Stimulated activated CD8-positive, alpha-beta memory T cell treated with anti-CD3 and anti-CD28 coated beads, Interleukin-15, amount 100 ng/mL, for 48 hours (primary cell): Measurements from ENCODE around the gene STBD1.
"Not testable (repeated sequence)": the region's sequence is repeated elsewhere in the genome, so short reads cannot be mapped to it uniquely, and the experiment has no call there.

Source experiments
- DNase-seq, 2 donors: peaks; one replicate each; pipeline ENCODE4 v3.0.0-alpha.2; 2020; ENCODE audit warnings: low read depth in 2 of 2

STBD1 gene

DNA sequence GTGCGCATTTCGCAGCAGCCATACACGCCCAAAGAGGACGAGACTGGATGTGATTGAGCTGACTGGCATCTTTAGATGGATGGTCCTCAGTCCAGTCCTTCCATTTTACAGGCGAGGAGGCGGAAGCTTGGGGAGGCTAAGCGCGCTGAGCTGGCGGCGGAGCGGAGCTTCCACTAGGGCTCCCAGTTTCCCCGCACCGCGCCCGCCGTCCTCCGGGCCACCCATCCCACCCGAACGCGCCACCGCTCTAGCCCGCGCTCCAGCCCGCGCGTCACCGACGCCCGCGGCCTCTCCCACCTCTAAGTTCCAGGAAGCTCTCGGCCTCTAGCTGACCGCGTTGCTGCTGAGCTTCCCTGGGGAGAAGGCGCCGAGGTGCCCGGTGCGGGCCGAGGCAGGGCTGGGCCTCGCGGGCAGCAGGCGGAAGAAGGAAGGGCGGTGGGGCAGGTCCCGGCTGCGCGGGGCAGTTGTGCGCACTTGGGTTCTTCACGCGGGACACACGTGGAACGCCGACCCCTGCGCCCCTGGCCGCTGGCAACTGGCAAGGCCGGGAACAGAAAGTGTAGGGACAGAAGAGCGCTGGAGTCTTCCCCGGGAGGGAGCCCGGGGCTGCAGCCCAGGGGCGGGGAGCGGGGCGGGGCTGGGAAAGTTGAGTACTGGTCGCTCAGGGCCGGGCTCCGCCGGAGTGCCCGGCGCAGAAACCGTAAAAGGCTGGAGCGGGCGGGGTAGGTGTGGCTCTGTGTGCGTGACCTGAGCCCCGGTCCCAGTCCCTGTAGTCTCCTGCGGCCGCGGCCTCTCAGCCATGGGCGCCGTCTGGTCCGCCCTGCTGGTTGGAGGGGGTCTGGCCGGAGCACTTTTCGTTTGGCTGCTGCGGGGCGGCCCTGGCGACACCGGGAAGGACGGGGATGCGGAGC, at the start of gene STBD1:
STBD1 (plus strand) TSS at position 763 of the 911 bp plus-strand sequence; CDS start at position 800, 37 bp downstream.
- DNase-seq, result no peak

DNA sequence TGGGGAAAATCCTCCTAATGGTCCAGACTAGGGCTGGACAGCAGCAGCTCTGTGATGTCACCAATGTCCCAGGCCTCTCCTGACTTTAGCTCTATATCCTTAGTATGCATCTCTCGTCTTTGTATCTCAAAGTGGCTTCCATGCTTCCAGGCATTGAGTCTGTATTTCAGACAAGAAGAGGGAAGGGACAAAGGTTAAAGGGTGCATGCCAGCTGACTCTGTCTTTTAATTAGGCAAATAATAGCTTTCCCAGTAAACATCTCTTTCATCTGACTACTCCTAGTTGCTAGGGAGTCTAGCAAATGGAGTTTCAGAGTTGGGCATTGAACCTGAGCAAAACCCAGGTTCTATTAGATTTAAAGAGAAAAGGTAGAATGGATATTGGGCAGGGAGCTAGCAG, 49.6 kb upstream of the STBD1 start:
- DNase-seq, result no peak

DNA sequence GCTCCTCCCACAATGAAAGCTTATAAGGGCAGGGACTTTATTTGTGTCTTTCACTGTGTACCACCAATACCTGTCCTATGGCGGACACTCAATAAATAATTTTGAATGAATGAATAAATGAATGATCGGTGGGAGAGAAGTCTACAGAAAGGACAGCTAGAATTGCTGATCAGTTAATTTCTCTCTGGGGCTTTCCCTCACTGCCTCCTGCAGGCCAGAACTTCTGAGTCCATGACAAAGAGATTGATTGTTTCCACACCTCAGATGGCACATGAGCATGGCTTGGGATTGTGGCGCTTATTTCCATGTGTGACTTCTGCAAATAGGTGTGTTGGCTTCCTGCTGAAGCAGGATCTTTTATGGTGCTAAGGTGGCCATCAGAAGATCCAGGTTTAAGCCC, 48.7 kb upstream of the STBD1 start:
- DNase-seq, result no peak

DNA sequence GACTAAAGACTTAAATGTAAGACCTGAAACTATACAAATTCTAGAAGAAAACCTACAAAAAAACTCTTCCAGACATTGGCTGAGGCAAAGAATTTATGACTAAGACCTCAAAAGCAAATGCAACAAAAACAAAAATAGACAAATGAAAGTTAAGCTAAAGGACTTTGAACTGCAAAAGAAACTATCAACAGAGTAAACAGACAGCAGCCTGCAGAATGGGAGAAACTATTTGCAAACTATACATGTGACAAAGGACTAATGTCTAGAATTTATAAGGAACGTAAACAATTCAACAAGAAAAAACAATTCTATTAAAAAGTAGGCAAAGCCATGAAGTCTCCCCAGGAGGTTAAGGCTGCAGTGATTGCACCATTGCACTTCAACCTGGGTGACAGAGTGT, 46.0 kb upstream of the STBD1 start:
- no peak for DNase-seq

DNA sequence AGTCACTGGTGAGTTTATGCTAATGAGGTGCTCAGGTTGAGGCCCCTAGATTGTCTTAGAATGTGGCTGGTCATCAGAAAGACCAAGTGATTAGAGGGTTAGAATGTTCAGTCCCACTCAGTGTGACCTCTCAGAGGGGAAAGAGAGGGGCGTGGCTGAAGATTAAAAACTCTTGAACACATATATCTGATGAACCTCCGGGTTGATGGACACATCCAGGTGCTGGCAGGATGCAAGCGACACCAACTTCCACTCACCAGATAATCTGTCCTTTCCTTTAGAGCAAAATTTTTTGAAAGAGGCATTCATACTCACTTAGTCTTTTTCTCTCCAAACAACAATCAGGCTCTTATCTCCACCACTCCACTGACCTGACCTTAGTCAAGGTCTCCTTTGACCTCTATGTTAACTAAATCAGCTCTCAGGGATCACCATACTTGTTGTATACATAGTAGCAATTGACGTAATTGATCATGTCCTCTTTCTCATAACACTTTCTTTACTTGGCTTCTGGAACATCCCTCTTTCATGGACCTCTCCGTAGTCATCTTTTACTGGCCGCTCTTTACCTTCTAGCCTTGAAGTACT, 40.8 kb upstream of the STBD1 start:
- DNase-seq, result no peak

DNA sequence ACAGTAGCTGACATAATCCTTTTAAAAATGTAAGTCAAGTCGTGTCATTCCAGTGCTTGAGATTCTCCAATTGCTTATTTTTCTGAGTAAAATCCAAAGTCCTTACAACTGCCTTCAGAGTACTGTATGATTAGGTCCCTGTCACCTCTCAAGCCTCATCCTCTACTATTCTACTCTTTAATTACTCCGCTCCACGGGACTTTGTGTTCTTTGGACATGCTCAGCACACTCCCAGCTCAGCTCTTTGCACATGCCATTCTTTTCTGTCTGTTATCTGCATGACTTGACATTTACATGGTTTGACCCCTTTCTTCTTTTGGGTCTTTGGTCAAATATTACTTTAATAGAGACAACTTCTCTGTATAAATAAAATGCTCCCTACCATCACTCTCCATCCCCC, 39.9 kb upstream of the STBD1 start:
- no peak for DNase-seq

DNA sequence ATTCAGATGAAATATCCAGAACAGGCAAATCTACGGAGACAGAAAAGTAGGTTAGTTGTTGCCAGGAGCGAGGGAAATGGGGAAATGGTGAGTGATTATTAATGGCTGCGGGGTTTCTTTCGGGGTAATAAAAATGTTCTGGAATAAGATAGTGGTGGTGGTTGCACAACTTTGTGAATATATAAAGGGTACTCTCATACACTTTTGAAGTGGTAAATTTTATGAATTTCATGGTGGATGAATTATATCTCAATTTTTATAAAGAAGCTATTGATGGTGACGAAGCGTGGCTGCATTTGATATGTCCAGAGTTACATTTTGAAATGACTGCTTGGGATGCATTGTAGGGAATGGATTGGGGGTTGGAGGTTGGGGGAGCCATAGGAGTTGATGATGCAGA, 38.7 kb upstream of the STBD1 start:
- no peak for DNase-seq

DNA sequence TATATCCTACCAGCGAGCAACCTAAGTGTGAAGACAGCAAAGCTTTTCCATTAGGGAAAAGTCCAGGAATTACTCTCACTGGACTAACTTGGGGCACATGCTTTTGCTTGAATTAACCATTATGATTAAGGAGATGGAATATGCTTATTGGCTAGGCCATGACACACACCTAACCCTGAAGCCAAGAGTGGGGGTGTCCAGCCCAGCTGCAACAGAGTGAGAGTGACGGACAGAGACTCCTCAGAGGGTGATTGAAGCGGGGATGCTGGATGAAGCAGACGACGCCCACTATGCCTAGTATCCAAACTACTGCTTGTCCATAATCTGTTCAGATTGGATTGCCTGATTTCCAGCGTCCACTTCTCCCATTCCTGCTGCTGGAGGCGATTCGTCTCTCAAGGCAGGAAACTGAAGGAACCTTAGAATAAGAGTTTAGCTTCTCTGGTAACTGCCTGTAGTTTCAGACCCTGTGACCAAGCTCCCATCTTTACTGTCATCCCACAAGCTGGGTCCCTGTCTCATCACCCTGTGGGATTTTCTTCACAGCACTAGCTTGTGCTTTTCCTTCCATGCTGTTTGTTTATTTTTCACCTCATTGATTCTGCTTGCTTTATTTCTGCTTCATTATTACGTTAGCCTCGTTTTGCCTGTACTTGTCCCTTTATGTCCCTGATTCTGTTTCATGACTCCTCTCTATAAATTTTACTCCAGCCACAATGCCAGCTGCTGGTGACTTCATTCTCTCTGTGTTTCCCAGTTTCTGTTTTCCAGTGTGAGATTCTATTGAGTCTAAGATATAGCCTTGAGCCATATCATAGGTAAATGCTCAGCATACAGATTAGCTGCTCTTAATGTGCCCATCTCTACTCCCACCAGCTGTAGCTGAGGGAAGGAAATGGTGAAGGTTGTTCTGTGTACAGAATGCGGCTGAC, 36.0 kb upstream of the STBD1 start:
- DNase-seq, result no peak

DNA sequence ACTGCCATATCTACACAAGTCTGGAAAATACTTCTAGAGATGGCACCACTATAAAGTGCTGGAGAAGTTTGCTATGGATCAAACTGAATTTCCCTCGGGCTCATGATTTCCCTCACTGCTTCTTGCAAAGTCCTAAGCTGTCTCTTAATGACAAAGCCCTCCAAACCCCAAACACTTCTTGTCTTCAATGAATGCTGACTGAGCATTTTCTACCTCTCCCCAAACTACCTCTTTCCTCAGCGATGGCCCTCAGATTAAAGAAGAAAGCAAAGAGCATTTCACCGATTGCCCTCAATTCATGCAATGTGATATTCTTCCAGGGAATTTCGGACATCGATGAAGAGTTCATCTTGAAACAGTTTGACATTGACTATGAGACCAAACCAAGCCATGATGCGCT, 35.3 kb upstream of the STBD1 start:
- DNase-seq, result no peak

DNA sequence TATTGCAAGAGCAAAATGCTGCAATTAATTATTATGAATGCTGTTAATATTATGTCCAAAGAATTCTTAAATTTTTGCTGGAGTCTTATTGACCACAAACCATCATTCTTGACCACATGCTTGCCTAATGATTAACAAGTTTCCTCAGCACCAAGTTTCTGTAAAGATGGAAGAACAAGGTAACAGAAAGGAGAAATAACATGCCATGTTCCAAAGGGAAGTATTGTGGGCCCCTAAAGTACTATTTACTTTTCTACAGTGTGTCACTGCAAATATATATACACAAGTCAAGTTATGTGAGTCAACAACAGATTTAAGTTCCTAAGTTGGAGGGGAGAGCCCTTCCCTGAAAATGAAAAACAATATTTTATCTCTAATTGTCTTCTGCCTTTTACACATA, 34.5 kb upstream of the STBD1 start:
- no peak for DNase-seq

DNA sequence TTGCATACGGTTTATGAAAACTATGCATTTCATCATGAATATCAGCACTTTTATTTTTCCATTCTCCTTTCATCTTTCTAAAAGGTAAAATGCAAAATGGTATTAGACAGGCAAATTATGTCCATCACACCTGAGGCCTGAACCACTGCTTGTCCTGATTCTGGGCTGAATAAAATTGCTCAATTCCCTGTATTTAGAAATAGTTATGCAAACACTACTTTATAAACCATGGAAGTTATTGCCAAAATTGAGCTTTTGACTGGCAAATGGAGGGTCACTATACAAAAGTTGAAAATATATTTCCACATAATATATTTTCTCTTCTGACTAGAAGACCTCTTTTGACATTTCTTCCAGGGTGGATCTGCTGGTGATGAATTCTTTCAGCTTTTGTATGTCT, 34.0 kb upstream of the STBD1 start:
- DNase-seq, result no peak

DNA sequence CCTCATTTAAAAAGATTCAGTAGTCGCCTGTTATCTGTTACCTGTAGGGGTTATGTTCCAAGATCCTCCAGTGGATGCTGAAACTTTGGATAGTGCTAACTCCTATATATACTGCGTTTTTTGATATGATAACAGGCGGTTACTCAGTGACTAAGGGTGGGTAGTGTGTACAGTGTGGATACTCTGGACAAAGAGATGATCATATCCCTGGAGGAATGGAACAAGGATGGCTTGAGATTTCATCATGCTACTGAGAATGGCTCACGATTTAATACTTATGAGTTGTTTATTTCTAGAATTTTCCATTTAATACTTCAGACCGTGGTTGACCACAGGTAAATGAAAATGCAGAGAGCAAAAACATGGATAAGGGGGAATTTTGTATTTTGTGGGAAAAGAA, 33.5 kb upstream of the STBD1 start:
- no peak for DNase-seq

DNA sequence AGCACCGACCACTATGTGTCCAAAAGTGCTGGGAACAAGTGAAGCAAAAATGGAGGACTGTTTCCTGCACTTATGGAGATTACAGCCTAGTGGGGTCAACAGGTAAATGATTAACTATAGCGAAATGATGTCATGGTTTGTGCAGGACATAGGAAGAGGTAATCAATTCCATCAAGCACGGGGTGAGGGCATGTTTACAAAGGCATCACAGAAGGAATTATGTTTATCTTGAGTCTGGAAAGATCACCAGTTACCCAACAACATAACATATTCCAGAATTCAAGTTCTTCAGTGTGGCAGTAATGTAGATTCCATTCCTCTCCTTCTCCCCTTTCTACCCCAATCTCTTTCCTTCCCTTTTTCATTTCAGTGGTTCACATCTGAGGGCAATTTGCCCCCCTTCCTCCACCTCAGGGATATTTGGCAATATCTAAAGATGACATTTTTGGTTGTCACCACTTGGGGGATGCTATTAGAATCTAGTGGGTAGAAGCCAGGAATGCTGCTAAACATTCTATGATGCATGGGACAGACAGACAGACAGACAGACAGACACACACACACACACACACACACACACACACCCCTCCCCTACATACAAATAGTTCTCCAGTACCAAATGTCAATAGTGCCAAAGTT, 30.9 kb upstream of the STBD1 start:
- DNase-seq, result no peak

DNA sequence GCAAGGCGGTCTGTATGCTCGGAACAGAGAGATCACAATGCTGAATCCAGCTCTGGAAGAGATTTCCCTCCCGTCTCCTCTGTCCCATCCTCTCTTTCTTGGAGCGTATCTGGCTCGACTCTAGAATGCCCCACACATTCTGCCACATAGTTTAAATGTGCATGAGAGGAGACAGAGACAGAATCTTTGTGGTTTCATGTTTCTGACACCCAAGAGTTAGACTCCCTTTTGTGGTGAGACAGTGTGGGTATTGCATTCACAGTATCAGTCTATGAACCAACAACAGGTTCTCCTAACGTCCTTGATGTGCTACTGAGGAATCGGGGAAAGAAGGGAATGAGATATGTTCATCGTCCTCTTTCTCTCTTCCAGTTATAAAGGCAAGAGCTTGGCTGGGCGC, 29.7 kb upstream of the STBD1 start:
- DNase-seq, result no peak

DNA sequence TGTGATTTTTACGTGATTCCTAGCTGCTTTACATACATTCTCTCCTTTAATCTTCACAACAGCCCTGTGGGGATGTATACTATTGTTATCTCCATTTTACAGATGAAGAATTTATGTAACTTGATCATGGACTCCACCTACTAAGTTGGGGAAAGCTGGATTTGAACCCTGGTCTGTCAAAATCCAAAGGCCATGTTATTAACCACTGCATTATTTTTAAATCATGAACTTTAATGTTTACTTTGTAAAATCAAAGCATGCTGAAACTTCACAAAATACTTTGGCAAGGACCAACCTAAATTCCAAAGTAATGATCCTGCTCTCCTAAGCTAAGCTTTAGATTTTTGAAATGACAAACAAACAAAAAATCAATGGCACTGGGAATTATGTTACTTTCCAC, 28.9 kb upstream of the STBD1 start:
- no peak for DNase-seq

DNA sequence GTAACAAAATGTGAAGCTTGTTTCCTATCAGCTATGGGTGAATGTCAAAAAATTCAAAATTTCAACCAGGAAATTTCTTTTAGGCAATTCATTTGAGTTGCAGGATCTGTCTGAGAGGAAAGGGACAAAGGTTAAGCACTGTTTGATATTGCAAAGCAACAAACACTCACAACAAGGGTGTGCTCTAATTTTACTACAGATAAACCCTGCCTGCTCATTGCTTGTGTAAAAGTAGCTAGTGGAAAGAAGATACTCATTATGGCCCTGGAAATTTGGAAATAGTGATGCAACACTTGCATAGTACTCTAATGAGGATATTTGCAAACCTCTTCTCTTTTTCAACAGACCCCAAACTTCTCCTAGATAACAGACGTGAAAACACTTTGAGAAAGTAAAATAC, 27.9 kb upstream of the STBD1 start:
- DNase-seq, result no peak

DNA sequence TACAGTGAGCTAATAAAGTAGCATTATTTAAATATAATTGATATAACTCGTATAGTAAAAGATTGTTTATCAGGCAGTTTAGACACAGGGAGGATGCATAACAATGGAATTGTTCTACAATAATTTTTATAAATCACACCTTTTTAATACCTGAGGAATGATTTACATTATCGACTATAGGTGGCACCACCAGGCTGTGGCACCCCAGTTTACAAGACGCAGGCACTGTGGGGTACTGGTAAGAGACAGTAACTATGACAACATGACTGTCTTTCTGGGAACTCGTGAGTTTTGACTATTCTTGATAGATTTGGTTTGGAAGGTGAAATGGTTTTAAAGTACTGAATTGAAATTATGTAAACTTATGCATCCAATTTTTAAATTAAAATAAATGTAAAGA, 27.1 kb upstream of the STBD1 start:
- DNase-seq, result no peak

DNA sequence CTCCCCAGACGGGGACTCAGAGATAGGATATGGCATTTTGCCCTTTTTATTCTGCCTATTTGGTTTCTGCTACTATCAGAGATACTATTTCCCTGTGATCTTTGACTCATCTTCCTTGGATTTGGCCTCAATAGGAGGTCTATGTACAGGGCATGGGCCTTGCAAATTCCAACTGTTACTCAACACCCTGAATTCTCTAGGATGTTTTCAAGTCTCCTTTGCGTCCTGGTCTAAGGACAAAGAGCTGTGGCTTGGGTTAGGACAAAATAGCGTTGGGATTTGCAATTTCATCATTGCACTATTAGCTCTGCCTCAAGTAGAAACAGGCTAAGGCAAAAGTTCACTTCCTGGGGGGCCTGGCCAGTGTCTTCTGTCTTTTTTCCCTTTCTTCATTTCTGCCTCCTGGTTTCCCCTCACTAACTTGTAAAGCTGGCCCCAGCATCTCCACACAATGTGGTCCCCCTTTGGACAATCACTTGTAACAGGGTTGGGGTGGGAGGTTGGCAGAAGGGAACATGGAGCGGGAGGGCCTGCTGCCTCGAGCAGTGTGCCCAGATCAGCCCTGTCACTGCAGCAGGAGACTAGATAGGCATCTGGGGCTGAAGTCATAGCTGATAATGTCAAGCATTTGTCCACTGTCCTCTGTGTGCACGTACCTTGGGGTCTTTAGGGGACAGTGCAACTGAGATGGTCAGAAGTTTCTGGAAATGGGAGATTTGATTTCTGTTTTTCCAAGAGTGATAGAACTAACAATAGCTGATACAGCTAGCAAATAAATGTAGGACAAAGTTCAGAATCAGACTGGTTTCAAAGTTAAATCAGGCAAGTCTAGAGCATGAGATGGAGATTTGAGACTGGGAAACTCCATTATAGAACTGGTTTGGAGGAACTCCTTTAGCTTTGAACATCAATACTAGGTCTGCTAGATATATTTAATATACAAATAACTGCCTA, 25.8 kb upstream of the STBD1 start:
- no peak for DNase-seq

DNA sequence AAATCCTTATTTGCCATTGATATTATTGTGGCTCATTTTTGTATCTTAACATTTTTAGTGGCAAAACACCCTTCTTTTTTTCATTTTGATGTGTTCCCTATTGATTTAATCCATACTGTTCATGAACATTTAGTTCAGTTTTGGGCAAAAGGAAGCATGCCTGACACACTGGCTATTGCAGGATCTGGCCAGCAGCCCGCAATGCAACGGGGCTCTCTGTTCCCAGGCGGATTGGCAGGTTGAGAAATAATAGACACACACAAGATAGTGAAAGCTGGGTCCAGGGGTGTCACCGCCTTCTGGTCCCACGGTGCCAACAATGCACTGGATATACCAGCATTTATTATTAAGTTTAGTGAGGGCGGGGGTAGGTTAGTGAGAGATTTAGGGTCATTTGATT, 24.9 kb upstream of the STBD1 start:
- not testable (repeated sequence) for DNase-seq

DNA sequence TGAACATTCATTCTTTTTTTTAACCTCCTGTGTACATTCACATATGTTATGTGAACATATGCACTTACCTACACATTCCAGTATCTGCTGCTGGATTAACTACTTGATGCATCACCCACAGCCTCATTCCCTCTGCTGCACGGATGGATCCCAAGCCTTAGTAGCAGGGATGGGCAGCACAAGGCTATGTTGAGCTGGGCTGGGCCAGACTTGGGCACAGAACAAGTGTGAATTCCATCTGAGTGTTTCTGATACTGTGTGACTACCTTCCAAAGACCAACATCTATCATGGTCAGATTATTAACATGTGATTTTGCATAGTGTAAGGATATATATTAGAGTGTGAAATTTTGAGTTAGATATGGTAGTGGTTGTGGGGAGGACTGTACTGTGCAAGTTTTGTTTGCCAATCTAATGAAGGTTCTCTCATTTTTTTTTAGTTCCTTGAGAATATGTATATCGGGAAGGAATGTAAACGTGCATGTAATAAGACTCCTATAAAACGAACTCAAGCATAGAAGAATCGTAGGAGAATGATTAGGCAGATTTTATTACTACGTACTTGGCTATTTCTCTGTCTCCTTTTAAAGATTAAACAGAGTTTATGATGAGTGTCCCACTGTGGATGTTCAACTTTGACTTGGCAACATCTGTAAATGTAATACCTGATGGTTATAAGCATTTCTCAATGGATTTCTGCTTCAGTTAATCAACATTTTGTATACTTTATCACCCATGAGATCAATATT, 23.4 kb upstream of the STBD1 start:
- DNase-seq, result no peak
